Esophagus squamous epithelium (tissue), 4 donors: ENCODE results near the gene CLCN7.

ENCODE experiments used
- CTCF ChIP-seq, 6 experiments: fragments of 450-650 bp in 4 of 6; fragments of 200-600 bp in 2 of 6; sonication (generic) in 2 of 6; IDR thresholded peaks; one replicate each; pipeline ENCODE4 v1.5.1; 2016 to 2019; ENCODE audit warnings: antibody characterized with exemption in 6 of 6, mild to moderate bottlenecking in 4 of 6, moderate library complexity in 4 of 6
- POLR2A ChIP-seq, 4 donors: fragments of 450-650 bp; IDR thresholded peaks; one replicate each; pipeline ENCODE4 v1.6.1; 2017; ENCODE audit warnings: antibody characterized with exemption in 4 of 4, mild to moderate bottlenecking in 4 of 4, moderate library complexity in 3 of 4

- TF ChIP-seq CTCF (IDR thresholded peaks at IDR 0.05) (no peak), POLR2A (IDR thresholded peaks at IDR 0.05) (no peak)
These were observed 76.5 kb downstream of the CLCN7 start for GRCh38 chr16:1398351-1398750.
